GM12865 (cell line): ENCODE results near the gene ZNF521.

ENCODE experiments used
- DNase-seq: peaks from one replicate; pipeline ENCODE4 v3.0.0; 2010; ENCODE audit warnings: low read depth
- H3K4me3 ChIP-seq: 2 replicates; pipeline ENCODE4 v1.5.1; 2011; ENCODE audit warnings: mild to moderate bottlenecking, low read depth, low read length, control low read depth
- CTCF ChIP-seq: IDR thresholded peaks from 2 replicates; pipeline ENCODE4 v1.5.1; 2011; ENCODE audit warnings: low read length, control low read depth, low read depth, inconsistent platforms; ENCODE audit not compliant: insufficient read depth; ENCODE audit errors: missing control alignments

The ZNF521 gene

GRCh38 chr18:25295624-25296138, 56.3 kb downstream of the ZNF521 start:
- TF ChIP-seq CTCF, result no peak
- DNase-seq, result no peak
- H3K4me3 ChIP-seq, result no peak overlapping the region

GRCh38 chr18:25291150-25291549, 60.8 kb downstream of the ZNF521 start:
- DNase-seq, result no peak
- no peak overlapping the region for H3K4me3 ChIP-seq

GRCh38 chr18:25289001-25289631, 62.9 kb downstream of the ZNF521 start:
- H3K4me3 ChIP-seq, result no peak overlapping the region
- no peak for TF ChIP-seq CTCF
- no peak for DNase-seq

More at GRCh38 chr18:25291150-25291549, 60.8 kb downstream of the ZNF521 start:
- no peak for TF ChIP-seq CTCF

GRCh38 chr18:25288340-25288938, 63.5 kb downstream of the ZNF521 start:
- H3K4me3 ChIP-seq, result no peak overlapping the region
- no peak for TF ChIP-seq CTCF

GRCh38 chr18:25287106-25287505, 64.9 kb downstream of the ZNF521 start:
- no peak for DNase-seq
- no peak for TF ChIP-seq CTCF

More at GRCh38 chr18:25288340-25288938, 63.5 kb downstream of the ZNF521 start:
- no peak for DNase-seq

GRCh38 chr18:25284861-25285550, 67.0 kb downstream of the ZNF521 start:
- H3K4me3 ChIP-seq, result no peak overlapping the region
- DNase-seq, result no peak
- no peak for TF ChIP-seq CTCF

More at GRCh38 chr18:25287106-25287505, 64.9 kb downstream of the ZNF521 start:
- H3K4me3 ChIP-seq, result no peak overlapping the region
